ENCODE measurements around the gene MAPK10. TPM values are rescaled to one million over a fixed set of nuclear protein-coding genes. Genes with fewer than 3 reads are reported as not detected.
"Not testable (repeated sequence)": the region's sequence is repeated elsewhere in the genome, so short reads cannot be mapped to it uniquely, and the experiment has no call there.

The MAPK10 gene
- total RNA-seq, 1 donor from 2014 or later, result 23.6 TPM

DNA sequence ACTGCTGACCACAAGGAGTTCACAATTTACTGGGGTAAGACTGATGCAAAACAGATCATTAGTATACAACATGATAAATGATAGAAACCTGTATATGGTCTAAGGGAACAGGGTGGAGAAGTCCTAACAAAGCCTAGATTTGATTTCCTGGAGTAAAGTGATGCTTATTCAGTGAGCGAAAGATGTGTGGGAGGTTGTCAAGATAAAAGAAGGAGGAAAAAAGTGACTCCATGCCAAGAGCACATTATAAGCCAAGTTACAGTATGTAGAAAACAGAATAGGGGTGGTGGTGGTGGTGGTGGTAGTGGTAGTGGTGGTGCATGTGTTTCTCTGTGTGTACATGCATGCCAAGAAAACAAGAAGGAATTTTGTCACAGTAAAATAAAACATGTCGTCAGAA is 325.2 kb downstream of the MAPK10 start:
- Histone ChIP-seq H3K27me3 (no peaks in the 10 kb centered on the region), H3K4me3 (no peak overlapping the region), H3K4me1 (peaks cover 10% of the 10 kb centered on the region), H3K27ac (no peak overlapping the region), H3K9me3 (no peaks in the 10 kb centered on the region), H3K36me3 (no peaks in the 10 kb centered on the region)
- ATAC-seq (no peak), DNase-seq (no peak)
- intact Hi-C loops (cut with DNase I), result no loop called here
- TF ChIP-seq CTCF (IDR thresholded peaks at IDR 0.05), result no peak

DNA sequence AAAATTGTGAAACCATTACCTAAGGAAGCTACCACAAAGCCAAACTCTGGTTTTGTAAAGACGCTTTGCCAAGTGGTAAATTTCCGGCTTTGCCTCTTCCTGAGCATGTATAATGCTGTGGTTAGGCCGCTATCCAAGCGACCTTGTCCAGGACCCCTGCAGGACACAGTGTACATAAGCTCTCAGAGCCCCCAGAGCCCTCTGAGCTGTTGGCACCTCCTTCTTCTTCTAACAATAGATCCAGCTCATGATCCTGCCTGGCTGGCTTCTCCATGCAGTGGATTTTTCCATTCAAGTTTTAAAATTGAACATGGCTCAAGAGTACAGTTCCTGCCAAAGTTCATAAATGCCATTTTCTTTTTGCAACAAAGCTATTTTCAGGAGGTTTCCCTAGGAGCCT is 326.7 kb downstream of the MAPK10 start:
- DNase-seq, result no peak
- H3K9me3 ChIP-seq, result no peaks in the 10 kb centered on the region
- peak; percentile 66 for ATAC-seq
- peak overlapping the region; percentile 52 for H3K27ac ChIP-seq
- TF ChIP-seq CTCF (IDR thresholded peaks at IDR 0.05), result no peak
- H3K27me3 ChIP-seq, result no peaks in the 10 kb centered on the region
- H3K36me3 ChIP-seq, result no peaks in the 10 kb centered on the region
- no peak overlapping the region for H3K4me3 ChIP-seq
- intact Hi-C loops (cut with DNase I), result no loop called here
- H3K4me1 ChIP-seq, result peaks cover 10% of the 10 kb centered on the region

- Histone ChIP-seq H3K36me3 (no peaks in the 10 kb centered on the region), H3K4me1 (peaks cover 10% of the 10 kb centered on the region), H3K27me3 (no peaks in the 10 kb centered on the region), H3K27ac (peak overlapping the region; percentile 52), H3K9me3 (no peaks in the 10 kb centered on the region), H3K4me3 (no peak overlapping the region)
- ATAC-seq (peak; percentile 90), DNase-seq (no peak)
- intact Hi-C loops (cut with DNase I), result no loop called here
- TF ChIP-seq CTCF (IDR thresholded peaks at IDR 0.05), result no peak
Observed at GRCh38 chr4:86032476-86033022, 327.3 kb downstream of the MAPK10 start.

DNA sequence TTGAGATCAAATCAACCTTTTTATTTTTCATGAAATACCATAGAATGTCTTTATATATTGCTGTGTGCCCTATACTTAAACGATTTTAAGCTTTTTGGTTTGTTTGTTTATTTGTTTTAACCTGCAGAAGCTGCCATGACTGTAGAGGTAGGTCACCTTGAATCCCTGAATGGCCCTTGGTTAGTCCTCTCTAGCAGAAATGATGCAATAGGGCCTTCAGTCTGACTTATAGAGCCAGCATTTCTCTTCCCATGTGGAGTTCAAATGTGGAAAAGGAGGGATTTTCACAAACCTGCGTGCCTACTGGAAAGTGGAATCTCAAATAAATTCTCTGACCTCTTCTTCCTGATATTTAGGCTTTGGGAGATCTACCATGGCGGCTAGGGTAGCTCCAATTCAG is 327.9 kb downstream of the MAPK10 start:
- Histone ChIP-seq H3K4me1 (peaks cover 10% of the 10 kb centered on the region), H3K9me3 (no peaks in the 10 kb centered on the region), H3K36me3 (no peaks in the 10 kb centered on the region), H3K27ac (no peak overlapping the region), H3K4me3 (no peak overlapping the region), H3K27me3 (no peaks in the 10 kb centered on the region)
- ATAC-seq, result no peak
- DNase-seq, result no peak
- TF ChIP-seq CTCF (IDR thresholded peaks at IDR 0.05), result no peak
- intact Hi-C loops (cut with DNase I), result no loop called here

- Histone ChIP-seq H3K4me3 (no peak overlapping the region), H3K9me3 (no peaks in the 10 kb centered on the region), H3K4me1 (no peaks in the 10 kb centered on the region), H3K27ac (no peak overlapping the region), H3K27me3 (no peaks in the 10 kb centered on the region), H3K36me3 (no peaks in the 10 kb centered on the region)
- TF ChIP-seq CTCF (IDR thresholded peaks at IDR 0.05), result no peak
- ATAC-seq (no peak), DNase-seq (no peak)
- intact Hi-C loops (cut with DNase I), result no loop called here
Observed at GRCh38 chr4:86026720-86027119, 333.1 kb downstream of the MAPK10 start.

DNA sequence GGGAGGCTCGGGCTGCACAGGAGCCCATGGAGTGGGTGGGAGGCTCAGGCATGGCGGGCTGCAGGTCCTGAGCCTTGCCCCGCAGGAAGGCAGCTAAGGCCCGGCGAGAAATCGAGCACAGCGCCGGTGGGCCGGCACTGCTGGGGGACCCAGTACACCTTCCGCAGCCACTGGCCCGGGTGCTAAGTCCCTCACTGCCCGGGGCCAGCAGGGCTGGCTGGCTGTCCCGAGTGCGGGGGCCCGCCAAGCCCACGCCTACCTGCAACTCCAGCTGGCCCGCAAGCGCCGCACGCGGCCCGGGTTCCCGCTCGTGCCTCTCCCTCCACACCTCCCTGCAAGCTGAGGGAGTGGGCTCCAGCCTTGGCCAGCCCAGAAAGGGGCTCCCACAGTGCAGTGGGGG is 338.2 kb downstream of the MAPK10 start:
- H3K27ac ChIP-seq; intact Hi-C loops (cut with DNase I); DNase-seq; H3K27me3 ChIP-seq; H3K36me3 ChIP-seq; ATAC-seq; H3K4me3 ChIP-seq; H3K9me3 ChIP-seq; H3K4me1 ChIP-seq: not testable (repeated sequence)

All from upper lobe of right lung (tissue), 1 donor.